Keratinocyte (primary cell): ENCODE data around the gene ARMC10. TPM values are rescaled to one million over a fixed set of nuclear protein-coding genes. Genes with fewer than 3 reads are reported as not detected.

Source experiments
- DNase-seq: peaks from one replicate; pipeline ENCODE4 v3.0.0-alpha.2; 2011; ENCODE audit warnings: low read depth, missing footprints, low spot score
- FAIRE-seq: peaks from 2 replicates; lab custom pipeline; 2011; peaks lifted over from hg19 to GRCh38; lab: Jason Lieb, UNC
- H2AFZ ChIP-seq: 2 replicates; pipeline ENCODE4 v1.6.0; 2012; ENCODE audit warnings: low read length, control low read depth, inconsistent platforms; ENCODE audit not compliant: control insufficient read depth
- H3K27ac ChIP-seq: 2 replicates; pipeline ENCODE4 v1.5.1; 2011; ENCODE audit warnings: low read length; ENCODE audit not compliant: control insufficient read depth, insufficient read depth
- H3K27me3 ChIP-seq: 3 replicates; pipeline ENCODE4 v1.6.0; 2011; ENCODE audit warnings: low read length; ENCODE audit not compliant: control insufficient read depth, insufficient read depth; ENCODE audit errors: extremely low read depth
- H3K36me3 ChIP-seq, 2 experiments: 2 replicates in 1 of 2; 3 replicates in 1 of 2; pipeline ENCODE4 v1.5.1; 2011; ENCODE audit warnings: low read length in 2 of 2, mild to moderate bottlenecking in 1 of 2; ENCODE audit not compliant: control insufficient read depth in 2 of 2, insufficient read depth in 2 of 2; ENCODE audit errors: extremely low read depth in 1 of 2
- H3K4me1 ChIP-seq: 3 replicates; pipeline ENCODE4 v1.5.1; 2011; ENCODE audit warnings: low read length; ENCODE audit not compliant: control insufficient read depth, insufficient read depth; ENCODE audit errors: extremely low read depth
- H3K4me2 ChIP-seq: 3 replicates; pipeline ENCODE4 v1.6.0; 2011; ENCODE audit warnings: low read depth, low read length; ENCODE audit not compliant: control insufficient read depth, insufficient read depth; ENCODE audit errors: extremely low read depth
- H3K4me3 ChIP-seq, 3 experiments: fragments of 200-600 bp in 1 of 3; sonication (generic) in 1 of 3; 2 replicates in 2 of 3; 3 replicates in 1 of 3; pipeline ENCODE4 v1.5.1; 2011 to 2016; ENCODE audit warnings: low read length in 3 of 3, mild to moderate bottlenecking in 3 of 3, control low read depth in 2 of 3, inconsistent platforms in 1 of 3, low read depth in 1 of 3, mixed read lengths in 1 of 3, mixed run types in 1 of 3, moderate library complexity in 1 of 3; ENCODE audit not compliant: control insufficient read depth in 2 of 3, insufficient read depth in 2 of 3; ENCODE audit errors: extremely low read depth in 1 of 3
- H3K79me2 ChIP-seq: 2 replicates; pipeline ENCODE4 v1.6.0; 2012; ENCODE audit warnings: low read length; ENCODE audit not compliant: control insufficient read depth, insufficient read depth
- H3K9ac ChIP-seq: 3 replicates; pipeline ENCODE4 v1.6.0; 2011; ENCODE audit warnings: low read length; ENCODE audit not compliant: control insufficient read depth, insufficient read depth; ENCODE audit errors: extremely low read depth
- H3K9me1 ChIP-seq: 3 replicates; pipeline ENCODE4 v1.6.0; 2011; ENCODE audit warnings: low read length; ENCODE audit not compliant: control insufficient read depth, insufficient read depth; ENCODE audit errors: extremely low read depth
- H3K9me3 ChIP-seq: 2 replicates; pipeline ENCODE4 v1.5.1; 2012; ENCODE audit warnings: low read depth, low read length; ENCODE audit not compliant: control insufficient read depth
- H4K20me1 ChIP-seq: 3 replicates; pipeline ENCODE4 v1.6.0; 2011; ENCODE audit warnings: low read length; ENCODE audit not compliant: control insufficient read depth, insufficient read depth; ENCODE audit errors: extremely low read depth
- EZH2 ChIP-seq: IDR thresholded peaks from one replicate; pipeline ENCODE4 v1.6.1; 2012; ENCODE audit warnings: inconsistent platforms, mild to moderate bottlenecking, low read length, moderate library complexity
- dilution Hi-C: fragments of 300-500 bp; cut with MboI; formaldehyde crosslinking; loops from one replicate; pipeline ENCODE4 v1.7.0; 2020; ENCODE audit warnings: low sequenced_read_pairs; ENCODE audit not compliant: extremely low pct_ligation_motif_present
- polyA plus RNA-seq, 5 experiments: library from polyadenylated mRNA; depleted of rRNA in 3 of 5; stranded (reverse) in 3 of 5; stranded (forward) in 1 of 5; unstranded in 1 of 5; fragments of >200 nt; gene quantifications; 1 replicate in 1 of 5; 2 replicates in 3 of 5; 3 replicates in 1 of 5; pipeline versions ENCODE4 v1.2.1 to v1.2.3, GENCODE V29; 2011 to 2012; ENCODE audit warnings: missing spikeins in 2 of 5, low read depth in 1 of 5, low replicate concordance in 1 of 5
- TF ChIP-seq, protein P1 (sequence below), 3 experiments: IDR thresholded peaks in 1 of 3; conservative IDR thresholded peaks in 1 of 3; optimal IDR thresholded peaks in 1 of 3; 2 replicates in 2 of 3; 3 replicates in 1 of 3; pipeline versions ENCODE3 to v1.5.1; 2011; ENCODE audit warnings: low read length in 3 of 3, mild to moderate bottlenecking in 3 of 3, moderate library complexity in 2 of 3, control low read depth in 1 of 3, inconsistent platforms in 1 of 3; ENCODE audit not compliant: insufficient read depth in 2 of 3; ENCODE audit errors: extremely low read depth in 1 of 3

The ARMC10 gene
- polyA plus RNA-seq, 1 donor (not counting 4 experiments of a cell fraction or from before 2014, with no cell fraction given) = 47.1 TPM

DNA sequence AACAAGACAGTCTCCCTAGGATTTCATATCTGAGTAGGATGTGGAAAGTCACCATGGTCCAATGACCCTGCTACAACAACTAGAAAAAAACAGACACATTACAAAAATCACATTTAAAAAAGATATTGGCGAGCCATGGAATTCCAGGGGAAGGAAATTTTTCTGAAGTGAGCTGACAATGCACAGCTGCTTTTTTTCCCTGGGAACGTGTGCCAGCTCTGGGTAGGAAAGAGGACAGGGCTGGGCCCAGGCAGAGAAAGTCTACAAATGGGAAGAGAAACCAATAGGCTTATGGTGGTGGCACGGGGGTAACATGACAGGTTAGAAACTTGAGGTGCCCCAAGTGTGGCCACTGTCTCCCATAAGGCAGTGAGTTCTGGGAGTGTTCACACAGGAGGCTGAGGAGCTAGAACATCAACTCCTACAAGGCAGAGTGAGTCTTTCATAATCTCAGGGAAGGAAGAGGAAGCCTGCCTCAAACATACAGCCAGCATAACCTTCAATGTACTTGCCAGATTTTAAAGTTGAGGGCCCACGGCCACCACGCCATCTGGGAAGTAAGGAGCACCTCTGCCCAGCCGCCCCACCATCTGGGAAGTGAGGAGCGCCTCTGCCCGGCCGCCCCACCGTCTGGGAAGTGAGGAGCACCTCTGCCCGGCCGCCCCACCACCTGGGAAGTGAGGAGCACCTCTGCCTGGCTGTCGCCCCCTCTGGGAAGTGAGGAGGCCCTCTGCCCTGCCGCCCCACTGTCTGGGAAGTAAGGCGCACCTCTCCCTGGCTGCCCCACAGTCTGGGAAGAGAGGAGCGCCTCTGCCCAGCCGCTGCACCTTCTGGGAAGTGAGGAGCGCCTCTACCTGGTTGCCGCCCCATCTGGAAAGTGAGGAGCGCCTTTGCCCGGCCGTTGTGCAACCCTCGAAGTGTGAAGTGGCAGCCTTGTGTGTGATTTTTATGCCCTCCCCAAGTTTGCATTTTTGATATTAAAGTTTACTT, 6.2 kb upstream of the ARMC10 start:
- Histone ChIP-seq H4K20me1 (no peaks in the 10 kb centered on the region), H3K9ac (no peak overlapping the region), H3K9me1 (no peaks in the 10 kb centered on the region), H3K36me3 (no peaks in the 10 kb centered on the region), H3K4me3 (no peak overlapping the region), H3K4me2 (no peak overlapping the region), H3K27ac (no peak overlapping the region), H3K79me2 (no peaks in the 10 kb centered on the region), H2AFZ (no peak overlapping the region), H3K9me3 (no peaks in the 10 kb centered on the region), H3K27me3 (no peaks in the 10 kb centered on the region), H3K4me1 (peaks cover 2% of the 10 kb centered on the region)
- FAIRE-seq = no peak
- dilution Hi-C loops = no loop called here
- no peak for DNase-seq
- TF ChIP-seq, protein P1, sequence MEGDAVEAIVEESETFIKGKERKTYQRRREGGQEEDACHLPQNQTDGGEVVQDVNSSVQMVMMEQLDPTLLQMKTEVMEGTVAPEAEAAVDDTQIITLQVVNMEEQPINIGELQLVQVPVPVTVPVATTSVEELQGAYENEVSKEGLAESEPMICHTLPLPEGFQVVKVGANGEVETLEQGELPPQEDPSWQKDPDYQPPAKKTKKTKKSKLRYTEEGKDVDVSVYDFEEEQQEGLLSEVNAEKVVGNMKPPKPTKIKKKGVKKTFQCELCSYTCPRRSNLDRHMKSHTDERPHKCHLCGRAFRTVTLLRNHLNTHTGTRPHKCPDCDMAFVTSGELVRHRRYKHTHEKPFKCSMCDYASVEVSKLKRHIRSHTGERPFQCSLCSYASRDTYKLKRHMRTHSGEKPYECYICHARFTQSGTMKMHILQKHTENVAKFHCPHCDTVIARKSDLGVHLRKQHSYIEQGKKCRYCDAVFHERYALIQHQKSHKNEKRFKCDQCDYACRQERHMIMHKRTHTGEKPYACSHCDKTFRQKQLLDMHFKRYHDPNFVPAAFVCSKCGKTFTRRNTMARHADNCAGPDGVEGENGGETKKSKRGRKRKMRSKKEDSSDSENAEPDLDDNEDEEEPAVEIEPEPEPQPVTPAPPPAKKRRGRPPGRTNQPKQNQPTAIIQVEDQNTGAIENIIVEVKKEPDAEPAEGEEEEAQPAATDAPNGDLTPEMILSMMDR (optimal IDR thresholded peaks at IDR 0.05 in 1 of 3, IDR thresholded peaks at IDR 0.05 in 1 of 3, conservative IDR thresholded peaks at IDR 0.05 in 1 of 3; ENCODE audit: extremely low read depth in 1 of 3, insufficient read depth in 2 of 3, low read length in 3 of 3) = no peak
- no peak for TF ChIP-seq EZH2

GRCh38 chr7:103071000-103071399, 3.9 kb upstream of the ARMC10 start:
- no peaks in the 10 kb centered on the region for H3K27me3 ChIP-seq
- no peak for TF ChIP-seq EZH2
- TF ChIP-seq, protein P1 (optimal IDR thresholded peaks at IDR 0.05 in 1 of 3, IDR thresholded peaks at IDR 0.05 in 1 of 3, conservative IDR thresholded peaks at IDR 0.05 in 1 of 3; ENCODE audit: extremely low read depth in 1 of 3, insufficient read depth in 2 of 3, low read length in 3 of 3) = no peak
- H3K27ac ChIP-seq = no peak overlapping the region
- no peak overlapping the region for H3K4me3 ChIP-seq
- no peaks in the 10 kb centered on the region for H3K36me3 ChIP-seq
- H3K9me3 ChIP-seq = no peaks in the 10 kb centered on the region
- no peaks in the 10 kb centered on the region for H3K9me1 ChIP-seq
- H3K9ac ChIP-seq = no peak overlapping the region
- peaks cover 10% of the 10 kb centered on the region for H3K4me1 ChIP-seq
- DNase-seq (no peak), FAIRE-seq (no peak)
- dilution Hi-C loops = no loop called here
- H4K20me1 ChIP-seq = no peaks in the 10 kb centered on the region
- no peak overlapping the region for H2AFZ ChIP-seq
- peaks cover 6% of the 10 kb centered on the region for H3K79me2 ChIP-seq
- no peak overlapping the region for H3K4me2 ChIP-seq
